NCI-H460 (cell line): ENCODE data around the gene PCMTD2. TPM values are rescaled to one million over a fixed set of nuclear protein-coding genes. Genes with fewer than 3 reads are reported as not detected.
"Not testable (repeated sequence)": the region's sequence is repeated elsewhere in the genome, so short reads cannot be mapped to it uniquely, and the experiment has no call there.

Experiments used
- DNase-seq: peaks from one replicate; pipeline ENCODE4 v3.0.0-alpha.2; 2016; ENCODE audit warnings: low read depth; ENCODE audit errors: extremely low read depth
- small RNA-seq, 2 experiments: library from RNA; depleted of rRNA; stranded (forward); fragments of <200 nt; gene quantifications; one replicate each; pipeline ENCODE3, GENCODE V24; 2014
- total RNA-seq: library from RNA; depleted of rRNA; stranded (reverse); fragments of >200 nt; shearing (Covaris generic); gene quantifications from 2 replicates; pipeline ENCODE4 v1.2.3, GENCODE V29; 2014; rRNA removed

Gene PCMTD2
- total RNA-seq, 1 experiment from 2014 or later, result 45.1 TPM

DNA sequence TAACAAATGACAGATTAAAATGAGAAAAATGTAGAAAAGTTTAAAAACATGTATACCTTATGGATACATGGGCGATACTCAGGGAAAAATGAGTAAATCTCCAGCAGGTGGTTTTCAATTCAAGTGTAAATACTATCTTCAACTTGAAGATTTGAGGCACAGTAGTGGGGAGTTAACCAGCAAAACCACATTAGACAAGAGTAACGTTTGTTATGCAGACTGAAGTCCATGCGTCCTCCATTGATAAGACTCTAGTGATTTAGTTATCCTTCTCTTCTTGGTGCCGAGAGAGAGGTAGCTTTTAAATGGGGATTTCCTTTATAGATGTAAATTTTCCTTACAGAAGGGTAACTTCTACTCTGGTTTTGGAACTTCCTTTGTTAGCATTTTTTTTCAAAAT is 28.1 kb downstream of the PCMTD2 start:
- DNase-seq, result no peak

DNA sequence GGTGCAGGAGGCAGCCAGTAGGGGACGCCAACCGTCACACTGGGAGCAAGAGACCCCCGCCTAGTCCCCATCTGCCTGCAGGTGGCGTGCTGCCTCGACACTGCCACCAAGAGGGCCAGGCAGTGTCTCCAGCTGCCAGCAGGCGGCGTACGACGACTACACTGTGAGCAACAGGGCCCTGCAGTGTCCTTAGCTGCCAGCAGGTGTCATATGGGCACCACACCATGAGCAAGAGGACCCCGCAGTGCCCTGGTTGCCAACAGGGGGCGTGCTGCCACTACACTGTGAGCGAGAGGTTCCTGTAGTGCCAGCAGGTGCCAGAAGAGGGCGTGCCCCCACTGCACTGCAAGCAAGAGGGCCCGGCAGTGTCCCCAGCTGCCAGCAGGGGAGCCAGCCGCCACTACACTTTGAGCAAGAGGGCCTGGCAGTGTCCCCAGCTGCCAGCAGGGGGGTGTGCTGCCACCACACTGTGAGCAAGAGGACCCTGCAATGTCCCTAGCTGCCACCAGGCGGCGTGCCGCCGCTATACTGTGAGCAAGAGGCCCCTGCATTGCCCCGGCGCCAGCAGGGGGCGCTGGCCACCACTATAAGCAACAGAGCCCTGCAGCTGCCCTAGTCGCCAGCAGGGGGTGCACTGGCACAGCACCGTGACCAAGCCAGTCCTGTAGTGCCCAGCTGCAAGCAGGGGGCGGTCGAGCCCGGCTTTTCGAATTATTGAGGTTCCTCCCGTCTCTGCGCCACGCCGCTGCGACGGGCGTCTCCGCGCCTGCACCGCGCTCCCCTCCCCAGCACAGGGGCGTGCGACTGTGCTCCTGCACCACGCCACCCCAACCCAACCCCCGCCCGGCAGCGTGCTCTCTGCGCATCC is 30.3 kb downstream of the PCMTD2 start:
- peak; percentile 11 for DNase-seq

DNA sequence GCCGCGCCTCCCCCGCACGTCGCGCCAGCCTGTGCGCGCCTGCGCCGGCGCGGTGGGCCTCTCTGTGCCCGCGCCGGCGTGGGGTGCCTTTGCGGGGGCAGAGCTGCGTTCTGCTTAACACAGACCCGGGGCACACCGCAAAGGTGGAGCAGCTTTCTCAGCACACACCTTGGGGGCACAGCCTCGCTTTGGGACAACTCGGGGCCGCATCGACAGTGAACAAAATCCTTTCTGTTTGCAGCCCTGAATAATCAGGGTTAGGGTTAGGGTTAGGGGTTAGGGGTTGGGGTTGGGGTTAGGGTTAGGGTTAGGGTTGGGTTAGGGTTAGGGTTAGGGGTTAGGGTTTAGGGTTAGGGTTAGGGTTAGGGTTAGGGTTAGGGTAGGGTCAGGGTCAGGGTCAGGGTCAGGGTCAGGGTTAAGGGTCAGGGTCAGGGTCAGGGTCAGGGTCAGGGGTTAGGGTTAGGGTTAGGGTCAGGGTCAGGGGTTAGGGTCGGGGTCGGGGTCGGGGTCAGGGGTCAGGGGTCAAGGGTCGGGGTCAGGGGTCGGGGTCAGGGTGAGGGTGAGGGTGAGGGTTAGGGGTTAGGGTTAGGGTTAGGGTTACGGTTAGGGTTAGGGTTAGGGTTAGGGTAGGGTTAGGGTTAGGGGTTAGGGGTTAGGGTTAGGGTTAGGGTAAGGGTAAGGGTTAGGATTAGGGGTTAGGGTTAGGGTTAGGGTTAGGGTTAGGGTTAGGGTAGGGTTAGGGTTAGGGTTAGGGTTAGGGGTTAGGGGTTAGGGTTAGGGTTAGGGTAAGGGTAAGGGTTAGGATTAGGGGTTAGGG is 31.1 kb downstream of the PCMTD2 start:
- not testable (repeated sequence) for DNase-seq

DNA sequence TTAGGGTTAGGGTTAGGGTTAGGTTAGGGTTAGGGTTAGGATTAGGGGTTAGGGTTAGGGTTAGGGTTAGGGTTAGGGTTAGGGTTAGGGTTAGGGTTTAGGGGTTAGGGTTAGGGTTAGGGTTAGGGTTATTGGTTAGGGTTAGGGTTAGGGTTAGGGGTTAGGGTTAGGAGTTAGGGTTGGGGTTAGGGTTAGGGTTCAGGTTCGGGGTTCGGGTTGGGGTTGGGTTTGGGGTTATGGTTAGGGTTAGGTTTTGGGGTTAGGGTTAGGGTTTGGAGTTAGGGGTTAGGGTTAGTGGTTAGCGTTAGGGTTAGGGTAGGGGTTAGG is 31.7 kb downstream of the PCMTD2 start:
- DNase-seq, result not testable (repeated sequence)

DNA sequence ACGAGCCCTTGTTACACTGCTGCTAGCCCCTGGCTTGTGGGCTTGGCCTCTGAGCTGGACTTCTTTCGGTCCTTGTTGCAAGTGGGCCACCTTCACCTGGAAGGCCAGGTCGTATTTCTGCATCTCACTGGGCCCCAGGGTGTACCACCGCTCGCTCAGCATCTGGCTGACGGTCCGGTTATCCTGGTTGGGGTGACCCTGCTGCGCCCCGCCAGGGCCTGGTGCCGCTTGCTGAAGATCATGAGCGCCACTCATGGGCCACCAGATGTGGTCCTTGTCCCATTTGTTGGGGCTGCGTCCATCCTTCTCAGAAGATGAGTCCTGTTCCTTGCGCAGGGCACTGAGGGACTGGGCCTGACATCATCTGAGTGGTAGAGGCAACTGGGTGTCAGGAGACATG is 36.6 kb downstream of the PCMTD2 start:
- DNase-seq, result not testable (repeated sequence)

DNA sequence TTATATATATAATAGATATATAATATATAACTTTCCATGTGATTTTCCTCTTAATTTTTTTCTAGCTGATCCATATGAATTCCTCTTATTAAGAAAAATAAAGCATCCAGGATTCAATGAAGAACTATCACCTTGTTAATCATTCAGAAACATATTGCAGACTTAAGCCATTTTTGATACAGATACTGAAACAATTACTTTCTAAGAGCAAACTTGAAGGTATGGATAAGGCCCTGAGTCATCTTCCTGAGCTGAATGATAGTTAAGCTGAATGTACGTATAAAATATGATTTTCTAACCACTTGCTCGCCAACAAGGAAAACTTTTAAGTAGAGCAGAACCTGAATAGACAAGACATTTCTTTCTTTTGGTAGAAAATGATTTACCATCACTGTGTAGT is 47.5 kb downstream of the PCMTD2 start:
- not testable (repeated sequence) for DNase-seq

DNA sequence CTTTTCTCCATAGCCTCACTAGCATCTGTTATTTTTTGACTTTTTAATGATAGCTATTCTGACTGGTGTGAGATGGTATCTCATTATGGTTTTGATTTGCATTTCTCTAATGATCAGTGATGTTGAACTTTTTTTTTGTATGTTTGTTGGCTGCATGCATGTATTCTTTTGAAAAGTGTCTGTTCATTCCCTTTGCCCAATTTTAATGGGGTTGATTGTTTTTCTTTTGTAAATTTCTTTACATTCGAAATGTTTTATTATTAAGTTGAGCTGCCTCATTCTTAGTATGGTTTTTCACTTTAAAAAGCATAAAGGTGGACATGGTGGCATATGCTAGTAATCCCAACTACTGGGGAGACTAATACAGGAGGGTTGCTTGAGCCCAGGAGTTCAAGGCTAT is 58.2 kb downstream of the PCMTD2 start:
- DNase-seq, result not testable (repeated sequence)

DNA sequence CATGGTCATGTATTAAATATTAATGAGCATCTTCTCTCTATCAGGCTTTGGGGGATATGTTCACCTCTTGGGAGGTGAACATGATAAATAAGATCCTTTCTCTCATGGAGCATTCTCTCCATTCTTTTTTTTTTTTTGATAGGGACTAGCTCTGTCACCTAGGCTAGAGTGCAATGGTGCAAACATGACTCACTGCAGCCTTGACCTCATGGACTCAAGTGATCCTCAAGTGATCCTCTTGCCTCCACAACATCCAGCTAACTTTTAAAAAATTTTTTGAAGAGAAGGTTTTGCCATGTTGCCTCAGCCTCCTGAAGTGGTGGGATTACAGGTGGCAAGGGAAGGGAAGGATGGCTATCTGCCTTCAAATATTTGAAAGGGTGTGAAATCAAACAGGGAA is 59.8 kb downstream of the PCMTD2 start:
- DNase-seq, result not testable (repeated sequence)

DNA sequence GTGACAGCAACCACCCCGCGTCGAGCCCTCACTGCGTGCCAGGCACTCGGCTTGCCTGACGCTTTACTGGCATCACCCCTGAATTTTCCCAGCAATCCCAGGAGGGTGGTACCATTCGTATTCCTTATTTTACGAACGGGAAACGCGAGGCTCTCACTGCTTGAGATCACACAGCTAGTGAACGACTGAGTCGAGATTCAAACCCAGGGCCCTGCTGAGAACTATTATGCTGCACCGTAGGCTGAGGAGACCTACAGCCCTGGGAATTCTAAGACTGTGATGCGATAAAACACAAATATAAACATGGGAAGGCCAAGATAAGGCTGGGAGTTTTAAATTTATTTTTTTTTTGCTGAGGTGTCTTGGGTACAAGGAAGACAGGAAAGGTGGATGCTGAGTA is 60.3 kb downstream of the PCMTD2 start:
- DNase-seq, result not testable (repeated sequence)

DNA sequence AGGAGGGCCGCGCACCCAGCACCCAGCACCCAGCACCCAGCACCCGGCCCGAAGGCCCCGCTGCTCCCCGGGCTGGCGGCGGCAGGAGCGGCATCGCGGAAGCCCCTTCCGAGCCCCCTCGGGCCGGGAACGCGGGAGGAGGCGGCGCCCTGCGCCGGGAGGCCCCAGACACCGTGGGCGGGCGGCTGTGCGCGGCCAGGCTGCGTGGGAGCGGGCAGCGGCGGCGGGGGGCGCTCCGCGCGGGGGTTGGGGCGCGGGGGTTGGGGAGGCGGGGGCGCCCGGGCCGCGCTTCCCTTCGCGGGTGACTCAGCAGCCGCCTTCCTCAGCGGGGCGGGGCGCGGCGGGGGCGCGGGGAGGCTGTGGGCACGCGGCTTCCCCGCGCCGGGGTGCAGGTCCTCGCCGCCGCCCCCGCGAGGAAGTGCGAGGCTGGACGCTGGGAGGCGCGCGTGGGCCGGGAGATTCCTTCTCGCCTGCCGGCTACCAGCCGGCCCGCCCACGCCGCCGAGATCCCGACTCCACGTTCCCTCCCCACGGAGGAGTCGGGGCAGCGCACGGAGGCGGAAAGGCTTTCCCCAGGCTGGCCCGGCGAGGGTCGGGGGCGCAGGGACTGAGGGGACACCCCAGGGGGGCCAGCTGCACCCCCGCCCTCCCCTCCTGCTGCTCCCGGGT is 61.0 kb downstream of the PCMTD2 start:
- DNase-seq, result not testable (repeated sequence)

DNA sequence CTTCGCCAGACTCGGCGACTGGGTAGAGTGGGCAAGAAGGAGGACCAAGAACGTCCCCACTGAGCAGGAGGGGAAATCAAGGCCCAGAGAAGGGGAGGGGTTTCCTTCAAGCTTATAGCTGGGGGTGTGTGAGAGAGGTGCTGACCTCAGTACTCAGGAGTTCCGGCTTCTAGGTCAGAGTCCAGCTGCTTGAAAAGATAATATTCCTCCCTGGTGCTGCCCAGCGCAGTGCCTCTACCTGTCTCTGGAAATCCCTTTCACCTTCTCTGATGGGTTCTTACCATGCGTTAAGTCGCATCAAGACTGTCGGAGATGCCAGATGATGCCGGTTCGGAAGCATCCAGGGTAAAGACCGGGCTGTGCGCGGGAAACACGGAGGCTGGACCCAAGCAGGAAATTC is 61.8 kb downstream of the PCMTD2 start:
- not testable (repeated sequence) for DNase-seq

DNA sequence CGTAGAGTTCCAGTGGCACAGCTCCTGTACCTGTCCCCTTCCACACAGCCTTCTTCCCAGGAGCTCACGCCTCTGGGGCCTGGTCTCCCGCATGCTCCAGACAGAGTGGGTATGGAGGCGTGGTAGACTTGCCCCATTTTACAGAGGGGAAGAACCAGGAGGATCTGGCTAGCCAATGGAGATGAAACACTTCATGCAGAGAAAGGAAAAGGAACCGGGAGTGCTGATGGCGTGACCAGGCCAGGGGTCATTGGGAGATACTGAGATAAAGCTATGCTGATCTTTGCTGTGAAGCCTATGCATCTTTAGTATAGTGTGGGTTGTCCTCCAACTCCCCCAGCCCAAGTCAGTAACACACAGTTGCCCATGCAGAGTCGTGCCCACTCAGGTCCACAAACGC is 62.5 kb downstream of the PCMTD2 start:
- DNase-seq, result not testable (repeated sequence)

DNA sequence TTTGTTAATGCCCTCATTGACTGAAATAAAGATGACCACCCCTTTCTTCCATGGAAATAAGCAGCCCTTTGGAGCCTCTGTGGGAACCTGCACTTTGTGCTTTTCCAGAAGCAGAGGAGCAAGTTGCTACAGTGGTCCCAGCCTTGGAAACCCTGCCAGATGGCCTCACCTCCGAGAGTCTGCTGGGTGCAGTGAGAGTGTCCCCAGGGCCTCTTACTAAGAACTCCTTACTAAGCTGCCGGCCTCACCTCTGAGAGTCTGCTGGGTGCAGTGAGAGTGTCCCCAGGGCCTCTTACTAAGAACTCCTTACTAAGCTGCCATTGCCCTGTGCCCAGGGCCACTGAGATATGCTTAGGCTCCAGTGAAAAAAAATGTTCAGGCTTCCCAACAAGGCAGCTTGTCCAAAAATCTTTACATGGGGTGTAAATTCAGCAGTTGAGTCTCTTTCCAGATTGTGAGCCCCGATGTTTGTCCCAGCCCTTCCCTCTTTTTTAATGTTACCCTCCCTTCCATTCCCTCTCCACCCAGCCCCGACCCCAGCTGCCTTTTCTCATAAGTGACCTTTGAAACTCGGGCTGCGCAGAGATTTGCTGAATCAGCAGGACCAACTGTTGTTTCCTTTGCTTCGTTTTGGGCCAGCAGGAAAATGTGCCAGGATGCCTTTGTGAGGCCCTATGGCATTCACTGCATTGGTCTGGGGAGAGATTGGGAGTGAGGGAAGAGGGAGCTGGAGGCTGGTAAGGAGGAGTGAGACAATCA is 66.7 kb downstream of the PCMTD2 start:
- DNase-seq, result not testable (repeated sequence)

Small RNA genes within 50 kb of the gene (small RNA-seq; reads per million reads assigned to genes)
- gene AL137028.2, result 0 reads per million in 2 experiments

Other genes with a start within 250 kb of the PCMTD2 start
- gene C20orf204, start 219.6 kb upstream of the PCMTD2 start, total RNA-seq, result 0.75 and 0.87 TPM in 2 replicates
- 0.77 and 1.7 TPM in 2 replicates for gene SOX18, start 206.1 kb upstream of the PCMTD2 start, total RNA-seq
- 25.2 and 31.0 TPM in 2 replicates for gene TCEA2, start 192.6 kb upstream of the PCMTD2 start, total RNA-seq
- gene RGS19, start 176.2 kb upstream of the PCMTD2 start, total RNA-seq, result 12.6 and 15.0 TPM in 2 replicates
- gene OPRL1, start 175.7 kb upstream of the PCMTD2 start, total RNA-seq, result 0.17 and 0.32 TPM in 2 replicates
- gene LKAAEAR1, start 171.3 kb upstream of the PCMTD2 start, total RNA-seq, result not detected in 2 replicates
- not detected in 2 replicates for gene NPBWR2, start 148.2 kb upstream of the PCMTD2 start, total RNA-seq
- gene MYT1, start 91.3 kb upstream of the PCMTD2 start, total RNA-seq, result not detected in 2 replicates